GM23338 (cell line): Measurements from ENCODE around the gene MEP1A. TPM values are rescaled to one million over a fixed set of nuclear protein-coding genes. Genes with fewer than 3 reads are reported as not detected.

ENCODE experiments used
- ATAC-seq: fragments of 200-7000 bp; cut with Tn5 transposase; 3 replicates; pipeline ENCODE4 v1.9.1; 2020
- DNase-seq: peaks from one replicate; pipeline ENCODE4 v3.0.0-alpha.2; 2015; ENCODE audit warnings: low spot score
- H2AFZ ChIP-seq: fragments of 200-600 bp; sonication (generic); 2 replicates; pipeline ENCODE4 v1.8.0; 2016; ENCODE audit warnings: antibody characterized with exemption, mild to moderate bottlenecking, moderate library complexity
- H3F3A ChIP-seq: fragments of 200-600 bp; sonication (generic); replicated peaks from 2 replicates; pipeline ENCODE4 v1.8.0; 2017; ENCODE audit warnings: antibody characterized with exemption, mixed run types, low read depth
- H3K27ac ChIP-seq: fragments of 200-600 bp; sonication (generic); 2 replicates; pipeline ENCODE4 v1.6.1; 2016; ENCODE audit warnings: low read depth
- H3K27me3 ChIP-seq: fragments of 200-600 bp; sonication (generic); 2 replicates; pipeline ENCODE4 v1.8.0; 2016; ENCODE audit warnings: mild to moderate bottlenecking, mixed run types, moderate library complexity; ENCODE audit not compliant: insufficient read depth
- H3K36me3 ChIP-seq: fragments of 200-600 bp; sonication (generic); 2 replicates; pipeline ENCODE4 v1.8.0; 2016; ENCODE audit warnings: mild to moderate bottlenecking; ENCODE audit not compliant: insufficient read depth
- H3K4me1 ChIP-seq: fragments of 200-600 bp; sonication (generic); 2 replicates; pipeline ENCODE4 v1.8.0; 2016; ENCODE audit warnings: mild to moderate bottlenecking, moderate library complexity; ENCODE audit not compliant: insufficient read depth
- H3K4me2 ChIP-seq: fragments of 200-600 bp; sonication (generic); 2 replicates; pipeline ENCODE4 v1.7.1; 2017; ENCODE audit warnings: mixed run types
- H3K4me3 ChIP-seq: fragments of 200-600 bp; sonication (generic); 2 replicates; pipeline ENCODE4 v1.6.1; 2016; ENCODE audit warnings: mixed run types
- H3K79me2 ChIP-seq: fragments of 200-600 bp; sonication (generic); replicated peaks from 2 replicates; pipeline ENCODE4 v1.8.0; 2017; ENCODE audit warnings: mild to moderate bottlenecking; ENCODE audit not compliant: insufficient read depth
- H3K9me2 ChIP-seq: fragments of 200-600 bp; sonication (generic); 2 replicates; pipeline ENCODE4 v1.8.0; 2017; ENCODE audit not compliant: insufficient read depth
- H4K20me1 ChIP-seq: fragments of 200-600 bp; sonication (generic); replicated peaks from 2 replicates; pipeline ENCODE4 v1.8.0; 2017; ENCODE audit warnings: mild to moderate bottlenecking; ENCODE audit not compliant: insufficient read depth
- H3K27ac Mint-ChIP-seq: 2 replicates; pipeline ENCODE4 v1.8.0; 2020; ENCODE audit warnings: inconsistent platforms, mild to moderate bottlenecking, moderate library complexity, mixed read lengths
- H3K27me3 Mint-ChIP-seq: 3 replicates; pipeline ENCODE4 v1.8.0; 2022; ENCODE audit warnings: low read depth, mild to moderate bottlenecking, moderate library complexity, mixed read lengths, inconsistent platforms; ENCODE audit not compliant: insufficient read depth, poor library complexity
- H3K36me3 Mint-ChIP-seq: 3 replicates; pipeline ENCODE4 v1.8.0; 2021; ENCODE audit warnings: low read depth, mild to moderate bottlenecking, inconsistent platforms, moderate library complexity, mixed read lengths
- H3K4me1 Mint-ChIP-seq: 3 replicates; pipeline ENCODE4 v1.8.0; 2020; ENCODE audit warnings: mild to moderate bottlenecking, inconsistent platforms, mixed read lengths
- H3K4me3 Mint-ChIP-seq: 3 replicates; pipeline ENCODE4 v1.8.0; 2021; ENCODE audit warnings: moderate library complexity, mild to moderate bottlenecking, inconsistent platforms, mixed read lengths
- H3K9me3 Mint-ChIP-seq: 3 replicates; pipeline ENCODE4 v1.8.0; 2020; ENCODE audit warnings: moderate library complexity, mild to moderate bottlenecking, inconsistent platforms, mixed read lengths
- CREB1 ChIP-seq: fragments of 250-450 bp; sonication (Bioruptor Pico); IDR thresholded peaks from 2 replicates; pipeline ENCODE4 v1.5.0; 2020; ENCODE audit warnings: low read depth, mild to moderate bottlenecking, moderate library complexity
- CTCF ChIP-seq, 2 experiments: fragments of 200-600 bp in 1 of 2; sonication (generic) in 1 of 2; conservative IDR thresholded peaks; 2 replicates each; pipeline versions ENCODE4 v1.5.1 to v1.6.1; 2016 to 2017; ENCODE audit warnings: antibody characterized with exemption in 2 of 2, low read depth in 2 of 2, mild to moderate bottlenecking in 2 of 2, moderate library complexity in 1 of 2
- EZH2 ChIP-seq: fragments of 200-600 bp; sonication (generic); IDR thresholded peaks from one replicate; pipeline ENCODE4 v1.8.0; 2017; ENCODE audit warnings: antibody characterized with exemption, mild to moderate bottlenecking, low read depth; ENCODE audit not compliant: unreplicated experiment
- EZH2phosphoT487 ChIP-seq: fragments of 200-600 bp; sonication (generic); IDR thresholded peaks from one replicate; pipeline ENCODE4 v1.8.1; 2018; ENCODE audit warnings: antibody characterized with exemption; ENCODE audit not compliant: unreplicated experiment
- JUNB ChIP-seq: IDR thresholded peaks from one replicate; pipeline ENCODE4 v1.6.1; 2016; ENCODE audit warnings: antibody characterized with exemption; ENCODE audit not compliant: unreplicated experiment
- NANOG ChIP-seq: IDR thresholded peaks from 2 replicates; pipeline ENCODE4 v1.6.1; 2016; ENCODE audit warnings: antibody characterized with exemption, borderline replicate concordance
- POLR2AphosphoS5 ChIP-seq: IDR thresholded peaks from 2 replicates; pipeline ENCODE4 v1.6.1; 2016; ENCODE audit warnings: antibody characterized with exemption, low read depth
- REST ChIP-seq: IDR thresholded peaks from one replicate; pipeline ENCODE4 v1.6.1; 2018; ENCODE audit warnings: antibody characterized with exemption; ENCODE audit not compliant: unreplicated experiment
- STAT1 ChIP-seq: IDR thresholded peaks from one replicate; pipeline ENCODE4 v1.6.1; 2016; ENCODE audit warnings: antibody characterized with exemption; ENCODE audit not compliant: unreplicated experiment
- ZNF114 ChIP-seq: fragments of 250-450 bp; sonication (Bioruptor Pico); IDR thresholded peaks from 2 replicates; pipeline ENCODE4 v1.5.0; 2020; ENCODE audit warnings: mild to moderate bottlenecking, moderate library complexity
- ZNF331 ChIP-seq: fragments of 250-450 bp; sonication (Bioruptor Pico); IDR thresholded peaks from 2 replicates; pipeline ENCODE4 v1.5.0; 2020; ENCODE audit warnings: low read depth, mild to moderate bottlenecking, moderate library complexity
- ZNF462 ChIP-seq: fragments of 250-450 bp; sonication (Bioruptor Pico); IDR thresholded peaks from 2 replicates; pipeline ENCODE4 v1.5.0; 2020; ENCODE audit warnings: mild to moderate bottlenecking, moderate library complexity
- polyA plus RNA-seq: library from polyadenylated mRNA; unstranded; fragments of >200 nt; fragmentation: Nextera tagmentation; extraction: Ambion mirVana; gene quantifications from 2 replicates; pipeline ENCODE4 v1.2.1, GENCODE V29; 2016
- total RNA-seq: library from RNA; depleted of rRNA; stranded (reverse); fragments of >200 nt; shearing (Covaris generic); gene quantifications from 2 replicates; pipeline ENCODE4 v1.2.3, GENCODE V29; 2014
- TF ChIP-seq, protein P1 (sequence below): IDR thresholded peaks from 2 replicates; pipeline ENCODE4 v1.6.1; 2016; ENCODE audit warnings: antibody characterized with exemption

MEP1A gene
- total and polyA plus RNA-seq, 2 experiments from 2014 or later, result not detected

- H3K27ac Mint-ChIP-seq, result no peak overlapping the region
Measured at GRCh38 chr6:46850792-46851191, 57.6 kb downstream of the MEP1A start.

More at GRCh38 chr6:46850792-46851191, 57.6 kb downstream of the MEP1A start:
- no peak overlapping the region for H3K27ac ChIP-seq
- no peaks in the 10 kb centered on the region for H4K20me1 ChIP-seq
- no peak overlapping the region for H3K4me3 ChIP-seq
- H3K27me3 ChIP-seq, result peaks cover 10% of the 10 kb centered on the region; the same call in 1 of the 2 replicates
- H3K79me2 ChIP-seq, result no peaks in the 10 kb centered on the region
- Mint-ChIP-seq H3K4me3 (no peak overlapping the region), H3K4me1 (peaks cover 21% of the 10 kb centered on the region), H3K27me3 (peaks cover 2% of the 10 kb centered on the region), H3K9me3 (no peaks in the 10 kb centered on the region), H3K36me3 (no peaks in the 10 kb centered on the region)
- DNase-seq, result no peak
- no peaks in the 10 kb centered on the region for H3K9me2 ChIP-seq
- no peaks in the 10 kb centered on the region for H3F3A ChIP-seq
- H3K36me3 ChIP-seq, result no peaks in the 10 kb centered on the region
- H2AFZ ChIP-seq, result no peak overlapping the region
- H3K4me1 ChIP-seq, result peaks cover 5% of the 10 kb centered on the region; the same call in 1 of the 2 replicates
- H3K4me2 ChIP-seq, result no peak overlapping the region
- ATAC-seq, result no peak
- TF ChIP-seq NANOG (no peak), CREB1 (no peak), ZNF331 (CRISPR knock-in tag) (no peak), EZH2 (no peak), JUNB (no peak), ZNF114 (no peak), POLR2AphosphoS5 (no peak), ZNF462 (no peak), REST (no peak), STAT1 (no peak), CTCF (conservative IDR thresholded peaks at IDR 0.05; ENCODE audit: low read depth in 2 of 2) (no peak), EZH2phosphoT487 (no peak)
- TF ChIP-seq, protein P1, sequence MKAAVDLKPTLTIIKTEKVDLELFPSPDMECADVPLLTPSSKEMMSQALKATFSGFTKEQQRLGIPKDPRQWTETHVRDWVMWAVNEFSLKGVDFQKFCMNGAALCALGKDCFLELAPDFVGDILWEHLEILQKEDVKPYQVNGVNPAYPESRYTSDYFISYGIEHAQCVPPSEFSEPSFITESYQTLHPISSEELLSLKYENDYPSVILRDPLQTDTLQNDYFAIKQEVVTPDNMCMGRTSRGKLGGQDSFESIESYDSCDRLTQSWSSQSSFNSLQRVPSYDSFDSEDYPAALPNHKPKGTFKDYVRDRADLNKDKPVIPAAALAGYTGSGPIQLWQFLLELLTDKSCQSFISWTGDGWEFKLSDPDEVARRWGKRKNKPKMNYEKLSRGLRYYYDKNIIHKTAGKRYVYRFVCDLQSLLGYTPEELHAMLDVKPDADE, result no peak
